Esophagus (tissue), 2 donors: Measurements from ENCODE around the gene CRK. TPM values are rescaled to one million over a fixed set of nuclear protein-coding genes. Genes with fewer than 3 reads are reported as not detected.

Experiments
- H3K27ac ChIP-seq, 2 donors: one replicate each; pipeline ENCODE4 v1.5.1; 2013; ENCODE audit warnings: low read depth in 2 of 2, mild to moderate bottlenecking in 2 of 2, inconsistent platforms in 1 of 2, low read length in 1 of 2, moderate library complexity in 1 of 2
- H3K27me3 ChIP-seq, 2 donors: one replicate each; pipeline ENCODE4 v1.6.1; 2013; ENCODE audit warnings: low read length in 2 of 2, control low read depth in 1 of 2, mild to moderate bottlenecking in 1 of 2; ENCODE audit not compliant: insufficient read depth in 2 of 2, control insufficient read depth in 1 of 2
- H3K36me3 ChIP-seq, 2 donors: one replicate each; pipeline ENCODE4 v1.6.1; 2013; ENCODE audit warnings: low read length in 1 of 2; ENCODE audit not compliant: control insufficient read depth in 2 of 2, insufficient read depth in 2 of 2
- H3K4me1 ChIP-seq, 2 donors: one replicate each; pipeline ENCODE4 v1.6.1; 2013; ENCODE audit warnings: low read length in 1 of 2; ENCODE audit not compliant: control insufficient read depth in 2 of 2, insufficient read depth in 2 of 2
- H3K4me3 ChIP-seq, 2 donors: one replicate each; pipeline ENCODE4 v1.5.1; 2013; ENCODE audit warnings: low read length in 2 of 2, mild to moderate bottlenecking in 2 of 2, low read depth in 1 of 2, moderate library complexity in 1 of 2
- H3K9me3 ChIP-seq, 2 donors: one replicate each; pipeline ENCODE4 v1.6.1; 2013; ENCODE audit warnings: mild to moderate bottlenecking in 2 of 2, low read depth in 1 of 2, low read length in 1 of 2, moderate library complexity in 1 of 2; ENCODE audit not compliant: control insufficient read depth in 2 of 2, insufficient read depth in 1 of 2
- WGBS, 2 donors: extraction: QIAGEN DNeasy Blood & Tissue Kit; methylation state at CpG; one replicate each; pipeline ENCODE4 v1.1.7; 2013; 5-methylcytosine and 5-hydroxymethylcytosine counted together
- polyA plus RNA-seq, 2 donors: library from polyadenylated mRNA; stranded (reverse); fragments of 200-250 nt; gene quantifications; one replicate each; pipeline ENCODE4 v1.2.3, GENCODE V29; 2013
- donor health status: healthy with polysubstance abuse.
- donor health status: Bipolar disorder and iron deficiency.

The CRK gene
- 10 to 100 TPM; 17.8 to 23.8 TPM for polyA plus RNA-seq

GRCh38 chr17:1455797-1456599 is at the start of gene CRK:
CRK (minus strand) TSS chr17:1456232; CDS start chr17:1456117, 115 bp downstream.
- Histone ChIP-seq H3K4me3 (peak within 1 kb of the TSS; percentile 96 to 98), H3K36me3 (no peaks in the 10 kb centered on the region), H3K4me1 (no peaks in the 10 kb centered on the region), H3K9me3 (no peaks in the 10 kb centered on the region), H3K27me3 (no peaks in the 10 kb centered on the region), H3K27ac (peak within 1 kb of the TSS; percentile 99 to 100)
- WGBS, 2 donors: 0 to 1% methylated on average over 75 to 93 of the region's 93 CpGs

GRCh38 chr17:1505586-1505985 is 49.6 kb upstream of the CRK start:
- Histone ChIP-seq H3K4me1 (peaks cover 0 to 3% of the 10 kb centered on the region in 2 donors), H3K9me3 (no peaks in the 10 kb centered on the region), H3K27me3 (no peaks in the 10 kb centered on the region), H3K36me3 (peaks cover 9 to 39% of the 10 kb centered on the region in 2 donors), H3K27ac (no peak overlapping the region), H3K4me3 (no peak overlapping the region)
- 86% methylated on average over 5 of the region's 5 CpGs for WGBS, 2 donors

GRCh38 chr17:1504866-1505265 is 48.8 kb upstream of the CRK start:
- H3K27me3 ChIP-seq: no peaks in the 10 kb centered on the region
- 89 to 94% methylated on average over 3 of the region's 3 CpGs for WGBS, 2 donors
- H3K9me3 ChIP-seq: no peaks in the 10 kb centered on the region
- H3K4me1 ChIP-seq: peaks cover 0 to 3% of the 10 kb centered on the region in 2 donors
- no peak overlapping the region for H3K27ac ChIP-seq
- no peak overlapping the region for H3K4me3 ChIP-seq
- H3K36me3 ChIP-seq: peaks cover 9 to 39% of the 10 kb centered on the region in 2 donors

- 87 to 88% methylated on average over 10 of the region's 10 CpGs for WGBS, 2 donors
- Histone ChIP-seq H3K9me3 (no peaks in the 10 kb centered on the region), H3K36me3 (peaks cover 9 to 34% of the 10 kb centered on the region in 2 donors), H3K27me3 (no peaks in the 10 kb centered on the region), H3K4me3 (no peak overlapping the region), H3K4me1 (peaks cover 0 to 3% of the 10 kb centered on the region in 2 donors), H3K27ac (no peak overlapping the region)
These were observed 47.7 kb upstream of the CRK start for GRCh38 chr17:1503699-1504098.

GRCh38 chr17:1498869-1499268 is 42.8 kb upstream of the CRK start:
- peaks cover 7 to 23% of the 10 kb centered on the region in 2 donors for H3K36me3 ChIP-seq
- no peak overlapping the region for H3K4me3 ChIP-seq
- WGBS, 2 donors: 74 to 77% methylated on average over 9 of the region's 9 CpGs
- no peak overlapping the region for H3K27ac ChIP-seq
- H3K4me1 ChIP-seq: peaks cover 0 to 2% of the 10 kb centered on the region in 2 donors
- no peaks in the 10 kb centered on the region for H3K27me3 ChIP-seq
- H3K9me3 ChIP-seq: no peaks in the 10 kb centered on the region

- 52 to 90% methylated on average over 2 of the region's 2 CpGs for WGBS, 2 donors
- no peak overlapping the region for H3K4me3 ChIP-seq
- no peaks in the 10 kb centered on the region for H3K9me3 ChIP-seq
- peaks cover 2 to 6% of the 10 kb centered on the region in 2 donors for H3K4me1 ChIP-seq
- H3K27ac ChIP-seq: no peak overlapping the region
- no peaks in the 10 kb centered on the region for H3K27me3 ChIP-seq
- H3K36me3 ChIP-seq: peaks cover 4 to 21% of the 10 kb centered on the region in 2 donors
These were observed 42.2 kb upstream of the CRK start for GRCh38 chr17:1498233-1498632.

GRCh38 chr17:1497831-1498230 is 41.8 kb upstream of the CRK start:
- Histone ChIP-seq H3K27ac (no peak overlapping the region), H3K4me1 (peaks cover 4 to 6% of the 10 kb centered on the region in 2 donors), H3K4me3 (no peak overlapping the region), H3K9me3 (no peaks in the 10 kb centered on the region), H3K36me3 (peaks cover 4 to 21% of the 10 kb centered on the region in 2 donors), H3K27me3 (no peaks in the 10 kb centered on the region)
- 77 to 82% methylated on average over 15 of the region's 15 CpGs for WGBS, 2 donors

GRCh38 chr17:1496869-1497268 is 40.8 kb upstream of the CRK start:
- no peaks in the 10 kb centered on the region for H3K9me3 ChIP-seq
- H3K4me3 ChIP-seq: no peak overlapping the region
- H3K27me3 ChIP-seq: no peaks in the 10 kb centered on the region
- H3K27ac ChIP-seq: no peak overlapping the region
- peaks cover 4 to 21% of the 10 kb centered on the region in 2 donors for H3K36me3 ChIP-seq
- 91 to 93% methylated on average over 14 of the region's 14 CpGs for WGBS, 2 donors
- peaks cover 6 to 13% of the 10 kb centered on the region in 2 donors for H3K4me1 ChIP-seq

GRCh38 chr17:1495265-1495989 is 39.4 kb upstream of the CRK start:
- Histone ChIP-seq H3K27ac (peak overlapping the region; percentile 14 to 56), H3K36me3 (peaks cover 4 to 21% of the 10 kb centered on the region in 2 donors), H3K9me3 (no peaks in the 10 kb centered on the region), H3K4me1 (peaks cover 8 to 15% of the 10 kb centered on the region in 2 donors), H3K27me3 (no peaks in the 10 kb centered on the region), H3K4me3 (no peak overlapping the region)
- WGBS, 2 donors: 58 to 70% methylated on average over 14 of the region's 14 CpGs
